Stimulated activated CD8-positive, alpha-beta memory T cell treated with anti-CD3 and anti-CD28 coated beads, Interleukin-7, amount 100 ng/mL, for 48 hours (primary cell): Measurements from ENCODE around the gene IL37.
"Not testable (repeated sequence)": the region's sequence is repeated elsewhere in the genome, so short reads cannot be mapped to it uniquely, and the experiment has no call there.

Experiments
- DNase-seq, 2 donors: peaks; one replicate each; pipeline ENCODE4 v3.0.0-alpha.2; 2020; ENCODE audit warnings: low read depth in 1 of 2; ENCODE audit errors: extremely low read depth in 1 of 2

IL37 gene

DNA sequence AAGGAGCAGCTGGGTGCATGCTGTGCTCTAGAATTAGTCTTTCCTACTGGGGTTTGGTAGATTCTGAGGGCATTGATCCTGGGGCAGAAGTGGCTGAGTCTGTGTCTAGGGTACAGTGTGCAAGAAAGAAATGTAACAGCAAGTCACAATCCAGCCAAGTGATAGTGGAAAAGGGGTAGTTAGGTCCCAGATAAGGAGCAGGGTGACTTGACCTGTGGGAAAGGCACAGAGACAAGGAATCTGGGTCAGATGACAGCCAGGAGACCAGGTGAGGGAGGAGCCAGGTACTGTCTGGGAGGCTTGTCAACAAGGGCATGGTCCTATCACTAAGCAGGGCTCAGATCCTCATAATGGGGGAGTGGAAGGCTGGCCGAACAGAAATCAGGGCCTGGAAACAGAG is 8.1 kb downstream of the IL37 start:
- no peak for DNase-seq

DNA sequence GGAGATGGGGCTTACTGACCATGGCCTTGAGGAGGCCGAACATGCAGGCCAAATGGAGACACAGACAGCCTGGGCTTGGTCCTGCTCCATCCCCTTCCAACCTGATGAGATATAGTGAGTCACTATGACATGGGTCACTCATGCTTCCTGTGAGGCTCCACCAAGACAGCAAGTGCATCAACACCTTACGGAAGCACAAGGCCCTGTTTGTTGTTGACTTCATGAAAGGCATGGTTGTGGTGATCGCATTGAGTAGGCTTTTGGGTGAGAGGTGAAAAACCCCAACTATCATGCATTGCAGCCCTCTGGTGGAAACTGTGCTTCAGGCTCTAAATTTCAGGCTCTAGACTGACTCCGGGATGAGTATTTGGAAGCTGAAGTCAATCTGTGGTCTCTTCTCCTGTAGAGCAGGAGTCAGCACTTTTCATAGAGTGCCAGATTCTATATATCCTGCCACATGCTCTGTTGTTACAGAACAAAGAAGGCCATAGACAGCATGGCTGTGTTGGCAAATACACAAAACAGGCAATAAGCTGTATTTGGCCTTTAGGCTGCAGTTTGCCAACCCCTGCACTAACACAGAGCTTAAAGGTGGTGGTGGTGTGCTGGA is 10.1 kb downstream of the IL37 start:
- DNase-seq = peak in 1 of 2 donors; percentile 25

DNA sequence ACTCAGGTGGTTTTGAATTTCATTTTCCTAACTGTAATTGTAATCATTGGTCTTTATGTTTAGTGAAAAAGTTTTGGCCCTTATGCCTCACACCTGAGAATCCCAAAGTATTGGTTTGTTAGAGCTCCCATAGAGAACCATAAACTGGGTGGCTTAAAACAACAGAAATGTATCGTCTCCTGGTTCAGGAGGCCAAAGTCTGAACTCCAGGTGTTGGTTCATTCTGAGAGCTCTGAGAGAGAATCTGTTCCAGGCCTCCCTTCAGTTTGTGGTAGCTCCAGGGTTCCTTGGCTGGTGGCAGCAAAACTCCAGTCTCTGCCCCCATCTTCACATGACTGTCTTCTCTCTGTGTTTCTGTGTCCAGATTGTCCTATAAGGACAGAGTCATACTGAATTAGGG is 11.0 kb downstream of the IL37 start:
- no peak for DNase-seq

DNA sequence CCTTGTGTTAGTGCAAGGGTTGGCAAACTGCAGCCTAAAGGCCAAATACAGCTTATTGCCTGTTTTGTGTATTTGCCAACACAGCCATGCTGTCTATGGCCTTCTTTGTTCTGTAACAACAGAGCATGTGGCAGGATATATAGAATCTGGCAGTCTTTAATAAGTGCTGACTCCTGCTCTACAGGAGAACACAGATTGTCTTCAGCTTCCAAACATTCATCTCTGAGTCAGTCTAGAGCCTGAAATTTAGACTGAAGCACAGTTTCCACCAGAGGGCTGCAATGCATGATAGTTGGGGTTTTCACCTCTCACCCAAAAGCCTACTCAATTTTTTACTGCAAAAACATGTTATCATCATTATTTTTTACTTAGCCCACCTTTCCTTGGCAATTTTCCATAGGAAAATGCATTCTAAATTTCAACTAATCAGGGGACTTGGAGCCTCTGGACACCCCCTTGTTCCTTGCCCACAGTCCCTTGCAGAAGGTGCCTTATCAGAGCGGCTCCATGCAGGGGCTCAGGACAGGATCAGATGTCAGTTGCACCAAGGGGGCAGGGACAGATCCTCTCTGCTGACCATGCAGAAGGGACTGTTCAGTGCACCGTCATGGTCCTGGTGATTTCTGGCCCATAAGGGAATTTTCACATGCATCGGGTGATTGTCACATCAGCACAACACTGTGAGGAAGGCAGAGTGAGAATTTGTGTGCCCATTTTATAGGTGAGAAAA is 12.4 kb downstream of the IL37 start:
- DNase-seq = no peak

- DNase-seq = no peak
Observed at GRCh38 chr2:112923967-112924338, 13.0 kb downstream of the IL37 start.

- no peak for DNase-seq
Observed at GRCh38 chr2:112924360-112924759, 13.4 kb downstream of the IL37 start.

DNA sequence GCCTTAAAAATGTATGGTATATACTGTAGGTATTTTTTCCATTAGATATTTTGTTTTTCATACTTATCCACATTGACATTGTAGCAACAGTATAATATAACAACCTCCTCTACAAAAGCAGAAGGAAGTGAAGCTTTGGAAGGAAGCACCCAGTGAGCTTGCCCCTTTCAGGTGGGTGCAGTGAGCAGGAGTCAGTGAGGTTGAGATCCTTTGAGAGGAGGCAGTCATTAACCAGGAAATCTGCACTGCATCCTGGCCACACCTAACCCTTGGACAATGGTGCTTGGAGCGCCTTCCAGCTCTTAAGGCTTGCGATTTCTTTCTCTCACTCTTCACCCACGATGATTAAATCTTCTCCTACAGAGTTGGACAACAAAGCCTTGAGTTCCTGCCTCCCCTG is 13.9 kb downstream of the IL37 start:
- DNase-seq = no peak

DNA sequence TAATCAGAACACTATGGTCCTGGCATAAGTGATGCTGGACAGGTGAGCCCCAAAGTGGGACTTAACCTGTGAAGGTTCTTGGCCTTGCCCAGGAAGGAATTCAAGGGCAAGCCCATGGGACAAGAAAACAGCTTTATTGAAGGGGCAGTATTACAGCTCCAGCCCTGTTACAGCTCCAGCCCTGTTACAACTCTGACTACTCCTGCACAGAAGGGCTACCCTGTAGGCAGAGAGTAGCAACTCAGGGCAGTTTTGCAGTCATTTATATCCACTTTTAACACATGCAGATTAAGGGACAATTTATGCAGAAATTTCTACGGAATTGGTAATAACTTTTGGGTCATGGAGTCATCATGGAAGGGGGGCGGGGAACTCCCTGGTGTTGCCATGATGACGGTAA is 15.7 kb downstream of the IL37 start:
- DNase-seq = no peak

DNA sequence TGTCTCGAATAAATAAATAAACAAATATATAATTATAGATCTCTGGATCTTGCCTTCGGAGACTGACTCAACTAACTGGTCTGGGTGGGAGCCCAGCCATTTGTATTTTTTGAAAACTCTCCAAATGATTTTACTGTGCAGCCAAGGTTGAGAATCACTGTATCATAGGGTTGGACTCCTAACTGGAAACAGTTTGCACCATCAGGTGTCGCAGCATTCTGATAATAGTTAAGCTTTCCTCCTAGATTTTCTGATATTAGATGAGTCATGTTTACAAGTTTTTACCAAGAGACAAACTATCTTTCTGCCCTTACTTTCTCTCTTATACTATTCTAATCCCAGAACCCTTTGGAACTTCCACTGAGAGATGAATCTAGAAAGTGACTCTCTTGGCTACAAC is 16.8 kb downstream of the IL37 start:
- no peak for DNase-seq

GRCh38 chr2:112933261-112933660 is 22.3 kb downstream of the IL37 start:
- DNase-seq = no peak

- not testable (repeated sequence) for DNase-seq
Observed at GRCh38 chr2:112934117-112934516, 23.2 kb downstream of the IL37 start.

- DNase-seq = no peak
Observed at GRCh38 chr2:112936927-112937232, 25.9 kb downstream of the IL37 start.

DNA sequence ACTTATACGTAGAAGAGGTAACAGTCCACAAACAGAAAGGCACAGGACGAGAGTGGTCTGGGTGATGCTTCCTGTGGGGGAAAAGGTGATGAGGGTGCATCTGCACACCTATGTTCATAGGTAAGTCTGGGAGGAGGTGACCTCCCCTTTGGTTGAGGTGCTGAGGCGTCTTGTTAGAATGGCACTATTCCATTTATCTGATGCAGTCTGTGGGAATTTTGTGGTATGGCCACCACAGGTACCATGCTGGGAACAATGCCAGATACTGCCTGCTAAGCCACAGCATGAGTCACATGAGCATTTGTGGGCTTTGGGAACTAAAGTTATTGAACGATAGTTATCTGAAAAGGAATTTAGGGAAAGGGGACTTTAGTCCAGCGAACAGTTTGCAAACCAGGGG is 27.9 kb downstream of the IL37 start:
- no peak for DNase-seq

DNA sequence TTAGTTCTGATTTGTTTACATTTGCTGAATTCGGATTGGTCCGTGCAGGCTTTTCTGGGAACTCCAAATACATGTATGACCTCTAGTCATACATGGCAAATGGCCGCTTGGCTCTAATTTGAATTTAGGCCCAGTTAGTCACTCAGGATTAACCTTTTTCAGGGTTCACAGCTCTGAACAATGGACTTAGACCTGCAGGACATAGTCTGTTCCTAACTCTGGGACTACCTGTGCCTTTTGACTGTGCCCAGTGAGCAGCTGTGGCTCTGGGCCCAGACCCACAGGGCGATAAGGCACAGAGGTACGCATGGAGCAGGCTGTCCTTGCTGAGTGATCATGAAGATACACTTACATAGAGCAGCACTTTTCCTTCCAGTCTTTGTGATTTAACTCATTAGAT is 28.5 kb downstream of the IL37 start:
- DNase-seq = no peak

DNA sequence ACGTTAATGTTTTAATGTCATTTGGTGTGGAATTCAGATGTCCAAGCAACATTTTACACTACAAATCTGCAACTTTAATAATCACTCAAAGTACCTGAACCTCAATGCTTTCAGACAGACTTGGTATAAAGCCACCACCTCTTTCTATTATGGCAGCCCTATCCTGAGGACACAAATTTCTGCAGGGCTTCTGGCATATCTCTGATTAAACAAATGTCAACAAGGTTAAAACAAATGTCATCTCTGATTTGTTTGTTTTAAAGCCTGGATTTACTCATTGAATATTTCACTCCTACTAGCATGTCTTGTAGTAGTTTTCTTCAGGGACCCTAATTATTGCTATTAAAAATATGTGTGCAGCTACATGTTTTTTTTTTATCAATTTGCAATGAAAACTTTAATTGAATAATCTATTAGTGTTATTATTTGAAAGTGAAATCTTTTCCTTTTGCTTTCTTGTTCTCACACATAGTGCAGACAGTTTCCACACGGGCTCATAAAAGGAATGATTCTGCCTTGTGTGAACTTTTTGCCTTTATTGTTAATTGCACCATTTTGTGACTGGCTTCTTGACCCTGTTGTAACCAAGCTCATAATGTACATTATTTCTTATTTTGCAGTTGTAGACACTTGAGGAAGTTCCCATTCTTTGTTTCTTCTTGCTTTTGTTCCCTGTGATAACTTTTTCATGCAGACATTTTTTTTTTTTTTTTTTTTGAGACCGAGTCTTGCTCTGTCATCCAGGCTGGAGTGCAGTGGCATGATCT is 30.1 kb downstream of the IL37 start:
- DNase-seq = no peak

GRCh38 chr2:112941753-112942653 is 31.0 kb downstream of the IL37 start:
- DNase-seq = peak; percentile 43 to 61

GRCh38 chr2:112942654-112943002 is 31.7 kb downstream of the IL37 start:
- DNase-seq = no peak

- DNase-seq = no peak
Observed at GRCh38 chr2:112944971-112945370, 34.0 kb downstream of the IL37 start.

DNA sequence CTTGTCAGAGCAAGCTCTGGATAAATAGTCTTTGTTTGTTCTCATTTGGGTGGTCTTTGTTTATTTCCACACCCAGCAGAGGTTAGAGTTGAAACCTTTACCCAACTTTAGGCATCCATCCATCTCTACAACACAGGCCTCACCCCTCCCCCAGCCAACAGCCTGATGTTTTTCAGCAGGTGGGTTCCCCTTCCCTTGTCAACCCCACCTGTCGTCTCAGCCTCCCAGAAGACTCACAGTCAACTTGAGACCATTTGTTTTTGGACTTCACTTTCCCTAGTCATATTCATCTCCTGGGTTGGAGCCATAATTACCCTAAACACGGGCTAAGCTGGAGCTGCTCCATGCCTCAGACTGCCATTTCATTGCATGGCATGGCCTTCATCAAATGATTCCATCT is 35.1 kb downstream of the IL37 start:
- DNase-seq = no peak

DNA sequence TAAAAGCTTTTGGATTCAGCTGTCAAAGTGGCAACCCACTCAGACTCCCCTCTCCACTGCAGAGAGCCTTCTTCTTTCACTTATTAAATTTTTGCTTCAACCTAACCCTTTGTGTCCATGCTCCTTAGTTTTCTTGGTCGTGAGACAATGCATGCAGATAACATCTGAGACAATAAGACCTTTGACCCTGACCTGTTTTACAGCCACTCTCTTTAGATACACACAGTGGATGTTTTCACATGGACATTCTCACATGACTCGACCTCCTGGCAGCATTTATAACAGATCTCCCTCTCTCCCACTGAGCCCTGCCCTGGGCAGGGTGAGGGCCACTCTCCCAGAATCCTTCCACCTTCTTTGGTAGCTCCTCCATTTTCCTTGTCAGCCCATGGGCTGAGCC is 36.4 kb downstream of the IL37 start:
- DNase-seq = no peak

GRCh38 chr2:112949456-112949855 is 38.5 kb downstream of the IL37 start:
- no peak for DNase-seq
